ACC112 (cell line): Measurements from ENCODE around the gene DPH3.

ENCODE experiments used
- H2AFZ ChIP-seq: fragments of 200-600 bp; sonication (generic); one replicate; pipeline ENCODE4 v1.6.0; 2017; ENCODE audit warnings: antibody characterized with exemption, low read length; ENCODE audit not compliant: unreplicated experiment
- H3K27ac ChIP-seq: fragments of 200-600 bp; sonication (generic); 2 replicates; pipeline ENCODE4 v1.5.1; 2014; ENCODE audit warnings: low read depth, mild to moderate bottlenecking, antibody characterized with exemption, low read length, moderate library complexity
- H3K27me3 ChIP-seq: fragments of 200-600 bp; sonication (generic); 2 replicates; pipeline ENCODE4 v1.6.1; 2014; ENCODE audit warnings: mild to moderate bottlenecking, antibody characterized with exemption, low read length, moderate library complexity, mixed read lengths; ENCODE audit not compliant: insufficient read depth
- H3K36me3 ChIP-seq: fragments of 200-600 bp; sonication (generic); 2 replicates; pipeline ENCODE4 v1.6.1; 2016; ENCODE audit warnings: mild to moderate bottlenecking, antibody characterized with exemption, low read length, moderate library complexity, mixed read lengths; ENCODE audit not compliant: insufficient read depth
- H3K4me1 ChIP-seq: fragments of 200-600 bp; sonication (generic); one replicate; pipeline ENCODE4 v1.6.1; 2016; ENCODE audit warnings: low read length, mixed read lengths; ENCODE audit not compliant: insufficient read depth, unreplicated experiment, control insufficient read depth
- H3K4me3 ChIP-seq: fragments of 200-600 bp; sonication (generic); 2 replicates; pipeline ENCODE4 v1.5.1; 2014; ENCODE audit warnings: mild to moderate bottlenecking, low read depth, low read length
- H3K79me2 ChIP-seq: fragments of 200-600 bp; sonication (generic); one replicate; pipeline ENCODE4 v1.6.0; 2016; ENCODE audit warnings: low read length; ENCODE audit not compliant: control insufficient read depth, unreplicated experiment, insufficient read depth

The DPH3 gene

DNA sequence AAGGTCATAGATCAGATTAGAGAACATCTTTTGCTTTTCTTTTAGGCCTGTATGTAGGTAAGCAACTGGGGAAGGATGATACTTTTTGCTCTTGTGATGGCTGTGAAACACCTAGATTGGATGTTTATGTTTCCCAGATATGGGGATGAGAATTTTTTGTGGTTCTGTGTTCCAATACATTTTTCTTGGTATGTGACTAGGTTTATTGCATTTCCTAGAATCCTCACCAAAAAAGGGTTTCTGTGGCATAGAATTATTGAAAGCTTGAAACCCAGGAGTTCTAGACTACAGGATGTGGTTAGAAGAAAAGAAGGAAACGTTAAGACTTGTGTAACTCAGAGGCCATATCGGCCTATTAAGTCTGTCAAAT, 26.1 kb upstream of the DPH3 start:
- no peaks in the 10 kb centered on the region for H3K27me3 ChIP-seq
- H3K36me3 ChIP-seq = peaks cover 18% of the 10 kb centered on the region
- H3K4me1 ChIP-seq = peaks cover 4% of the 10 kb centered on the region
- no peak overlapping the region for H3K27ac ChIP-seq
- H2AFZ ChIP-seq = no peak overlapping the region
- H3K4me3 ChIP-seq = no peak overlapping the region
- H3K79me2 ChIP-seq = no peaks in the 10 kb centered on the region

DNA sequence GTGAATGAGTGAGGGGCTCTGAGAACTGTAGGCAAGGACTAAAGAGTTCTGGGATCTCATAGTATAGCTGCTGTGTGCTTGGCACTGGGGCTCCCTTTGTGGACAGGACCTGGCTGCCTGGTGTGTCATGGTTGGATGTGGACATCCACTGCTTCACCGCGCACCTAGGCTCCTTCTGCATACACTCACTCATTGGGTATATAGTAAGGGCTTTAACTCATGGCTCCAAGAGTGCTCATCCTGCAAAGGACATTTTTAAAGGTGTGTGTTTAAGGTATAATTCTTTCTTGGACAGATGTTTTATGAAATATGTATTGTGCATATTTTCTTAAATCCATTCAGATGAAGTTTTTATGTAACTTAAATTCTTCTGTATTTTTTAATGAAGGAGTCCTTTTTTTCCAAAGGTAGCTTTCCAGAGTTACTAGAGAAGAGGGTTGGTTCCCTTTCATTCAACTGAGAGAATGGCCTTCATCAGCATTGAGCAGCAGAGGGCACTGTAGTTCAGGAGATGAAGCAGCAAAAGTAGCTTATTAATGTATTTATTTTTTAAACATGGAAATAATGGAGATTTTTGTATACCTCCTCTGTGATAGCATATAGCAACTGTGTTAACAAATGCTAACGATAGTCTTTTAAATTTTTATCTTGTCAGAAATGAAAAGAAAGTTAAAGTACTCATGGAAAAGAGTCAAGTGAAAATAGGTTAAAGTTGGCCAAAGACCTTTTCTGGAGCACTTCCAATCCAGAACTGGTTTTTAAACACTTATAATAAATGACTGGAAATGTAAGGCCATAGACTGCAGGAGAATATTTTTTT, 25.5 kb upstream of the DPH3 start:
- Histone ChIP-seq H2AFZ (no peak overlapping the region), H3K79me2 (no peaks in the 10 kb centered on the region), H3K27ac (no peak overlapping the region), H3K4me1 (peaks cover 4% of the 10 kb centered on the region), H3K27me3 (no peaks in the 10 kb centered on the region), H3K36me3 (peaks cover 18% of the 10 kb centered on the region), H3K4me3 (no peak overlapping the region)

DNA sequence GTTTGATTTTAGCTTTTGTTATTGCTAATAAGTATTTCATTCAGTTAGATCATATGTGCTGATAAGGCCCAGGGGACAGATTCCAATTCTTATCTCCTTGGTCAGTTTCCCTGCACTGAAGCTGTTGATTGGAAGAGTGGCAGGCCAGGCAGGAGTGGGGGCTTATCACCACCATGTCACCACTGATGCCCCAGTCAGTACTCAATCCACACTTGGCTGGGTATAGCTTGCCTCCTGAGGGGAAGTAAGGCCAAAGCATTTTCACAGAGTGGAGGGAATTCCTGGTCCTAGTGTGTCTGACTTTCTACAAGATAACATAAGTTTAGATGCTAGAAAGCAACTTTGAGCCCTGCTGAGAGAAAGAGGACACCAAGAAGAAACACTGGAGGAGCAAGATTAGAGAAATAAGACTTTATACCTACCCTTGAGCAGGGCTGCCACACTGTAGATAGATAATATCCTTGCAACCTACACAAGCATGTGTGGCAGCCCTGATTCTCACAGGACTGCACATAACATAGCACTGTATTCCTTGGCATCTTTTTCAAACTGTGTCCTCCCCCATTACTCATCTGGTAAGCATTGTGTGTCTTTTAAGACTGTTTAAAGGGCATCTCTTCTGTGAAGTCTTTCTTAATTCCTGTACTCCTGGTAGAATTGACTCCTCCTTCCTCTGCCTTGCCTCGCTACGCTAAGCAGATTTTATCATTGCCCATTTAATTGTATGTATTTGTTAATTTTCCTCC, 24.6 kb upstream of the DPH3 start:
- Histone ChIP-seq H3K27ac (no peak overlapping the region), H3K27me3 (no peaks in the 10 kb centered on the region), H2AFZ (no peak overlapping the region), H3K79me2 (no peaks in the 10 kb centered on the region), H3K36me3 (peaks cover 15% of the 10 kb centered on the region), H3K4me3 (no peak overlapping the region), H3K4me1 (peaks cover 4% of the 10 kb centered on the region)

DNA sequence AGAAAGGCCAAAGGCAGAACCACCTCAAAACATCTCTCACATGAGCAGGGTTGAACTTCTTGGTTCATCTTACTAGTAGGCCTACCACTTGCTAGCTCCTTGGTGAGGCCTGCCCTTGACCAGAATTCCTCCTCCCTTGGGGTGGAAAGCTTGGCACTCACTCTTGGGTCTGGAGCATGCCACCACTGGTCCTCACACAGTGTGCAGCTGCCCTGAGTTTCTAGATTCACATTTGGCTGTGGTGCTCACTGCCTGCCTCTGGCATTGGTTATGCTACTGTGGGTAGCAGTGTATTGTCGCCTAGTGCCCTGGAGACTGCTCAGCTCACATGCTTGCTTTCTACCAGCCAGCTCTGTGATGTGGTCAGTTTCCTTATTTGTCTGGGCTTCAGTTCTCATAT, 23.9 kb upstream of the DPH3 start:
- H3K27ac ChIP-seq = no peak overlapping the region
- no peaks in the 10 kb centered on the region for H3K27me3 ChIP-seq
- H3K79me2 ChIP-seq = no peaks in the 10 kb centered on the region
- H3K4me3 ChIP-seq = no peak overlapping the region
- peaks cover 4% of the 10 kb centered on the region for H3K4me1 ChIP-seq
- no peak overlapping the region for H2AFZ ChIP-seq
- peaks cover 12% of the 10 kb centered on the region for H3K36me3 ChIP-seq

DNA sequence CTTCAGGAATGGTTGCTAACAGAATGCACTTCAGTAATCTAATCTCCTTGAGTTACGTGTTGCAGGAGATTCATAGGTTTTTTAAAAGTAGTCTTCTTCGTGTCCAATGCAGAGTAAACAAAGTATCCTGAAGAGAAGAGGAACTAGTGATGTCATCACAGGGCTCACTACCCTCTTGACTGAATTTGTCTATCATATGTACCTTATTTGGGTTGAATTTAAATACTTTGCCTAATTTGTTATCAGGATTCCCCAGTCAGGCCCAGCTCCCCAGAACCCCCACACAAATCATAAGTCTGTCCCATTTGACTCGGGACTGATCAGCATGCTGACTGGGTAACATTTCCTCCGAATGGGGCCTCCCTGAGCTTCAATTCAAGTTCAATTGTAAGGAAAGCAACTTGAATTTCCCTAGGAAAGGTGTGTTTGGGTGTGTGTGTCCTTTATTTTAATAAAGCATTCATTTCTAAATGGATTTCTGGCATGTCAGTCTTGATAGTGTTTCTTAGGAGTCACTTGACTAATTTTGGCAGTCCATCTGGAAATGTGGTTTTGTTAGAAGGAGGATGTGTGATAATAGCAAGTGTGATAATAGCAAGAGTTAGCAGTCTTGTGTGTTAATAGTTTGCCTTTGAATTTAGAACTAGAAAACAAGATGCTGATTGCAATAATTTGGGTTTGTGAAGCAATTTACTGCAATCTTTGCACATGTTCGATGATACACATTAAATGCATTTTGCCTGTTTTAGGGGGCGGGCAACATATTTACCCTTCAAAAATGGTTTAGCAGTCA, 22.2 kb upstream of the DPH3 start:
- H3K79me2 ChIP-seq = no peaks in the 10 kb centered on the region
- no peaks in the 10 kb centered on the region for H3K27me3 ChIP-seq
- no peak overlapping the region for H3K27ac ChIP-seq
- no peak overlapping the region for H2AFZ ChIP-seq
- H3K4me3 ChIP-seq = no peak overlapping the region
- H3K36me3 ChIP-seq = no peaks in the 10 kb centered on the region
- H3K4me1 ChIP-seq = peaks cover 4% of the 10 kb centered on the region

DNA sequence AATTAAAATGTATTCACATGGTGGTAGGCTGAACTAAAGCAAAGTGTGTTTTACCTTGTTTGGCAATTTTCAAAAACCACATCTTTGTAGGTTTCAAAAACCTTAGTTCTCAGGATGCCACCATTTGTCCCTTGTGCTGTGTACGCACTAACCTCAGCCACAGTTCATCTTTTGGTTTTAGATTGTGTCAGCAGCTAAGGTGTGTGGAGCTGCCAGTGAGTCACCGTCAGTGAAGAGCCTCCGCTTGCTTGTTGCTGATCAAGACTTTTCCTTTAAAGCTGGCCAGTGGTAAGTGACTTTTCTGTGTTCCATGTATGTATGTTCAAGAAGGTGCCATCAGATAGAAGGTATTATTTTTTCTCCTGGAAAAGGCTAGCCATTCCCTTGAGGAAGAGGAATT, 21.4 kb upstream of the DPH3 start:
- Histone ChIP-seq H3K27me3 (no peaks in the 10 kb centered on the region), H3K4me3 (no peak overlapping the region), H3K4me1 (peaks cover 4% of the 10 kb centered on the region), H2AFZ (no peak overlapping the region), H3K27ac (no peak overlapping the region), H3K36me3 (no peaks in the 10 kb centered on the region), H3K79me2 (no peaks in the 10 kb centered on the region)

DNA sequence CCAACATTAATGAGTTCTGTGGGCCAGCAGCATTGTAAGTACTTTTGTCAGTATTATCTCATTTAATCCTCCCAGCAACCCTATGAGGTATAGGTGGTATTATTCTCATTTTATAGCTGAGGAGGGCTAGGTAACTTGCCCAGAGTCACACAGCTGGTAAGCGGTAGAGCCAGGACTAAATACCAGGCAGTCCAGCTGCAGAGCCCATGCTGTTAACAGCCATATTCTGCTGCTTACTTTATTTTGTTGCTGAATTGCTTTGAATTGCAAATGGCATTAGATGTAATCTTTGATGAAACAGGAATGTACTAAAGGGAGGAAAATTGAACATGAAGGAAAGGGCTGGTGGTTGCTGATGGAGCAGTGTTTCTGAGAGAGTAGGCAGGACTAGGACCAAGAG, 19.9 kb upstream of the DPH3 start:
- H3K4me1 ChIP-seq = no peaks in the 10 kb centered on the region
- no peak overlapping the region for H3K4me3 ChIP-seq
- H3K27ac ChIP-seq = no peak overlapping the region
- H3K79me2 ChIP-seq = no peaks in the 10 kb centered on the region
- H3K36me3 ChIP-seq = no peaks in the 10 kb centered on the region
- H2AFZ ChIP-seq = no peak overlapping the region
- H3K27me3 ChIP-seq = no peaks in the 10 kb centered on the region

DNA sequence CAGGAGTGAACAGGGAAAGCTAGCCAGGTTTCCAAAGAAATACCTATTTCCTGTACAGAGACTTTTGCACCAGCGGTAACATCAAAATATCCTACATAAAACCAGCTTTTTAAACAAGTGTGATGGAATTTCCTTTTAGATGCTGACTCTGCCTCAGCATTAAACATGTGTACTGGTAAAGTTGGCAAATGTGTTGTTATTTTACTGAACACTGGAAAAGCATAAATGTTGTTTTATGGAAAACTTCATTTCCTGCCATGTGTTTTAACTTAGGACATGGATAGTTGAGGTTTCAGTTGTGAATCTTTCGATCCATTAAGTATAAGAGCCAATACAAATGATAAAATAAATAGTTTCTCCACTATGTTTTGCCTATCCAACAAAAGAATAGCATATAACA, 15.9 kb upstream of the DPH3 start:
- no peak overlapping the region for H3K4me3 ChIP-seq
- H3K79me2 ChIP-seq = no peaks in the 10 kb centered on the region
- no peaks in the 10 kb centered on the region for H3K27me3 ChIP-seq
- no peaks in the 10 kb centered on the region for H3K4me1 ChIP-seq
- H3K36me3 ChIP-seq = no peaks in the 10 kb centered on the region; the same call in 1 of the 2 replicates
- H3K27ac ChIP-seq = no peak overlapping the region
- H2AFZ ChIP-seq = no peak overlapping the region

DNA sequence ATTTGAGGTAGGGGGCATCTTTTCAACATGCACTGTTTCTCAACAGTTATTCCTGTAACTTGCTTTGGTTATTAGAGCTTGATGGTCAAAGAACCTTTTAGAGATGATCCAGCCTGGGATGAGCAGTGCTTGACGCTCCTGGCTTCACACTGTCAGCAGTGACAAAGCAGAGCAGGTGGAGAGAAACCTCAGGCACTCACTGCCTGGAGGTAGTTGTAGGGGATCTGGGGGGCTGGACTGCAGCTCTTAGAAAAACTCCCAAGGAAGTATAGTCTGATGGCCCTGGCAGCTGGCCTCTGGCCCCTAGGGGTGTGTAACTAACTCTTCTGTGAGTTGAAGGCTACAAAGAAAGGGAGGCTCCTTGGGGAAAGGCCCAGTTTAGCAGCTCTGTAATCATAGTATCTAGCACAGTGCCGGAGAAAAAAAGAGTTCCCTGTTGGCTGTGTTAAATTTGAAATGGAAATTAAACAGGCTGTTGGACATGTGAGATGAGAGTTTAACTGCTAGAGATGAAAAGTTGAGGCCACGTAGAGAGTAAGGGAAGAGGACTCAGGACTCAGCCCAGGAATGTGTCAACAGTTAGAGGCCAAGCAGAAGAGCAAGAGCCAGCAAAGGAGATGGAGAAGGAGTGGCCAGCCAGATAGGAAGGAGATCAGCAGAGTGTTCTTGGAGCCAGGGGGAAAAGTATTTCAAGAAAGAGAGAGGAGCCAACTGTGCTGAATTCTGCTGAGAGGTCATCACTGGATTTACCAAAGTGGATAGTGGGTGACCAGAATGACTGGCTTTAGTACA, 14.5 kb upstream of the DPH3 start:
- Histone ChIP-seq H3K79me2 (no peaks in the 10 kb centered on the region), H2AFZ (no peak overlapping the region), H3K4me3 (no peak overlapping the region), H3K36me3 (no peaks in the 10 kb centered on the region; the same call in 1 of the 2 replicates), H3K4me1 (no peaks in the 10 kb centered on the region), H3K27ac (no peak overlapping the region), H3K27me3 (no peaks in the 10 kb centered on the region)

DNA sequence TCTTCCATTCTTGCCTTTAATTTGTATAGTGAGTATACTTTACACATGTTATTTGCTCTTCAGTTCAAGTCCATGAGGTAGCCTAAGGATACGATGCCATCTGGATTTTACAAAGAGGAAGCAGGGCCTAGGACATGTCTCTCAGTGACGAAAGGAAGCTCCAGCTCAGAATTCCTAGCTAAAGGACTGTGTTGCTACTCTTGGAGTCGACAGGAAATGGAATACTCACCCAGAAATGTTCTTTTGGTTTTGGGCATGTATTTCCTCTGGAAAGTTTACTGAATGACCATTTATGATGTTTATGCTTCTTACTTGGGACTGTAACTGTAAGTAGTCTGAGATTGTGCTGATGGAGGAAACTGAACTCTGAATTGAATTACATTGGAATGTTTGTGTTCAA, 12.7 kb upstream of the DPH3 start:
- Histone ChIP-seq H3K36me3 (no peaks in the 10 kb centered on the region; the same call in 1 of the 2 replicates), H3K27ac (no peak overlapping the region), H3K4me1 (no peaks in the 10 kb centered on the region), H3K79me2 (no peaks in the 10 kb centered on the region), H3K27me3 (no peaks in the 10 kb centered on the region), H3K4me3 (no peak overlapping the region), H2AFZ (no peak overlapping the region)
